SK-N-MC (cell line): ENCODE results near the gene HYPK.
A peak's percentile ranks its signal among the peaks of the same experiment; 100 is the strongest.

Source experiments
- DNase-seq: peaks from one replicate; pipeline ENCODE4 v3.0.0-alpha.2; 2011; ENCODE audit warnings: low read depth, low spot score
- H3K27ac ChIP-seq: fragments of 200-600 bp; sonication (generic); 2 replicates; pipeline ENCODE4 v1.5.1; 2016; ENCODE audit warnings: mixed run types
- H3K36me3 ChIP-seq: fragments of 200-600 bp; sonication (generic); 2 replicates; pipeline ENCODE4 v1.6.1; 2017; ENCODE audit warnings: antibody characterized with exemption, low read length, mixed read lengths; ENCODE audit not compliant: insufficient read depth
- H3K4me3 ChIP-seq: fragments of 200-600 bp; sonication (generic); 2 replicates; pipeline ENCODE4 v1.5.1; 2016
- H3K9ac ChIP-seq: fragments of 200-600 bp; sonication (generic); 2 replicates; pipeline ENCODE4 v1.8.0; 2017; ENCODE audit warnings: mixed run types, mixed read lengths; ENCODE audit not compliant: insufficient read length
- H3K9me3 ChIP-seq: fragments of 200-600 bp; sonication (generic); 2 replicates; pipeline ENCODE4 v1.6.1; 2017; ENCODE audit warnings: low read depth, mild to moderate bottlenecking, antibody characterized with exemption, low read length, moderate library complexity, mixed read lengths
- EZH2 ChIP-seq: fragments of 200-600 bp; sonication (generic); IDR thresholded peaks from one replicate; pipeline ENCODE4 v1.6.1; 2017; ENCODE audit warnings: antibody characterized with exemption
- FOXP2 ChIP-seq: optimal IDR thresholded peaks from 2 replicates; pipeline ENCODE3; 2011; ENCODE audit warnings: mild to moderate bottlenecking, moderate library complexity; ENCODE audit not compliant: insufficient read depth; ENCODE audit errors: extremely low read length, control extremely low read depth
- POLR2AphosphoS5 ChIP-seq: IDR thresholded peaks from 2 replicates; pipeline ENCODE4 v1.6.1; 2012; ENCODE audit warnings: mild to moderate bottlenecking, low read depth, low read length, borderline replicate concordance

The HYPK gene

GRCh38 chr15:43775411-43775965, 24.9 kb upstream of the HYPK start:
- no peak for DNase-seq
- no peak overlapping the region for H3K9ac ChIP-seq
- H3K36me3 ChIP-seq, result peaks cover 31% of the 10 kb centered on the region
- no peak overlapping the region for H3K4me3 ChIP-seq
- no peak for TF ChIP-seq FOXP2
- TF ChIP-seq POLR2AphosphoS5, result no peak
- no peak for TF ChIP-seq EZH2
- H3K27ac ChIP-seq, result peak overlapping the region; percentile 77
- no peaks in the 10 kb centered on the region for H3K9me3 ChIP-seq

DNA sequence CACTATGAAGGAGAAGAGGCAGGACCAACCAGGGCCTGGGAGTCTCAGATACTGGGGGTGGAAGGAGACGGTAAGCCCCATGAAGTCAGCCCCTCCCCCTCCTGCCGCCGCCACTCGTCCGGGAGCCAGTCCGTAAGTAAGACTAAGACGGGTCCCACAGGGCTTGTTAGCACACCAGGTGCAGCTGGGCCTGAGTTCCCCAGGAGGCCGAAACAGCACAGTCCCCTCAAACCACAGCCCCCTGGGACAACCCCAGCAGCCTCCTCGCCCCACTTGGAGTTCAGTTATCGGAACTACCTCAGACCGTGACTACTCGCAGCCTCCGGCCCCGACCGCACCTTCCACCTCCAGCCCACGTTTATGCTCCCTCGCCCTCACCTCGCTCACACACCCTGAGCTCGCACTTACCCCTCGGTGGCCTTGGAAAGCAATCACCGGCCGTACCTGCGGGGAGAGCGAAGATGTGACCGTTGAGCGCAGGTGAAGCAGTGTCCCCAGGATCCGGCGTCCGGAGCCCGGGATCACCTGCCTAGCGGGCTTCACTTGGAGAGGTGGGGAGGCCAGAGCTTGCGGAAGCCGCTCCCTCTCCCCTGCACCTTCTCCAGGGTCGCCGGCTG, 24.2 kb upstream of the HYPK start:
- DNase-seq, result no peak
- Histone ChIP-seq H3K9me3 (no peaks in the 10 kb centered on the region), H3K27ac (no peak overlapping the region), H3K36me3 (peaks cover 24% of the 10 kb centered on the region), H3K9ac (no peak overlapping the region), H3K4me3 (peak overlapping the region; percentile 82)
- TF ChIP-seq FOXP2, result no peak
- no peak for TF ChIP-seq EZH2
- TF ChIP-seq POLR2AphosphoS5, result no peak

GRCh38 chr15:43776718-43777266, 23.6 kb upstream of the HYPK start, which contains the start of gene ELL3:
TSS of gene ELL3 (minus strand) at chr15:43776966. CDS start at chr15:43776901, 65 bp downstream.
- Histone ChIP-seq H3K9ac (peak within 1 kb of the TSS; percentile 82), H3K9me3 (no peaks in the 10 kb centered on the region), H3K27ac (peak within 1 kb of the TSS; percentile 76; the same call in 1 of the 2 replicates), H3K36me3 (peaks cover 18% of the 10 kb centered on the region), H3K4me3 (peak within 1 kb of the TSS; percentile 82)
- DNase-seq, result no peak
- TF ChIP-seq FOXP2 (no peak), POLR2AphosphoS5 (peak; percentile 79)

DNA sequence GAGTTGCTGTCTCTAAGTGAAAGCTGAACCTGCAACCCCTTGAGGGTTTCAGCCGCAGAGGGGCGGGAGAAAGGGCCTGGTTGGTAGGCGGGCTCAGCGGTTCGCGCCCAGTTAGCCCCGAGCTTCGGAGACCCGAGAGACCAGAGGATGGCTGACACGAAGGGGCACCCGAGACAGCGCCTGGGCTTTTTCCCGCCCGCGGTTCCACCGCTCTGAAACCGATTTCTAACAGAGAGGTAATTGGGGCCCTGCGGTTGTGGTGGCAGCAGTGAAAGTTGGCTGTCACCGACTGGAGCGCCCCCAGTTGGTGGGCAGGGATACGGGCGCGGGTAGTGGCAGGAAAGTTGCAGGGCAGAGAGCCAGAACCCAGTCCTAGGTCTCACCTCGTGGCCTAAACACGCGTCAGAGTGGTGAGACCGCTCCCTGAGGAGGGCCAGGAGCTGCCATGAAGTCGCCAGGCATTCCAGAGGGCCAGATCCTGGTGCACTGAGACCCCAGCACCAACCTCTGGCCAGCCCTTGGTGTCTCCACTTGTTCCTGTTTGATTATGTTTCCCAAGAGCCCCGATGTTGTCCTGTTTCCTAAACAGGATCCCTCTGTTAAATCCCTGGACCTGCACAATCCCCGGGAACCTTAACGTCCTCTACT, 23.0 kb upstream of the HYPK start:
- Histone ChIP-seq H3K36me3 (peaks cover 12% of the 10 kb centered on the region), H3K9me3 (no peaks in the 10 kb centered on the region), H3K4me3 (peak overlapping the region; percentile 82), H3K27ac (peak overlapping the region; percentile 76; the same call in 1 of the 2 replicates), H3K9ac (peak overlapping the region; percentile 82)
- TF ChIP-seq POLR2AphosphoS5, result peak; percentile 4
- no peak for TF ChIP-seq EZH2
- no peak for TF ChIP-seq FOXP2
- no peak for DNase-seq

- H3K27ac ChIP-seq, result no peak overlapping the region
- DNase-seq, result no peak
- H3K4me3 ChIP-seq, result no peak overlapping the region
- H3K36me3 ChIP-seq, result peaks cover 1% of the 10 kb centered on the region; the same call in 1 of the 2 replicates
- no peak overlapping the region for H3K9ac ChIP-seq
- H3K9me3 ChIP-seq, result no peaks in the 10 kb centered on the region
- TF ChIP-seq EZH2 (no peak), POLR2AphosphoS5 (no peak), FOXP2 (no peak)
Measured at GRCh38 chr15:43779016-43779415, 21.4 kb upstream of the HYPK start.

DNA sequence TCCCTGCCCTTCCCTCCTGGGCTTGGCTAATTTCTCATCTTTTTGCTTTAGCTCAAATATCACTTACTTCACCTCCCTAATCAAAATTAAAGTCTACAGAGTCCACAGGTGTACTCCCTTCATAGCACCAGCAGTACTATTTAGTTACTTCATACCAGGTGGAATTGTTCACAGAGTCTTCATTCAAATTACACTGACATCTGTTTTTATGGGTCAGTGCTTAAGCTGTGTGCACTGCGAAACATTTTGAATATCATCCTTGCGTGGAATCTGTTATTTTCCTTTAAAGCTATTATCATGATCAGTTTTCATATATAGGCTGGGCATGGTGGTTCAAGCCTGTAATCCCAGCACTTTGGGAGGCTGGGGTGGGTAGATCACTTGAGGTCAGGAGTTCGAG, 11.0 kb upstream of the HYPK start:
- Histone ChIP-seq H3K4me3 (no peak overlapping the region), H3K36me3 (peaks cover 14% of the 10 kb centered on the region), H3K9ac (no peak overlapping the region), H3K27ac (no peak overlapping the region), H3K9me3 (no peaks in the 10 kb centered on the region)
- no peak for DNase-seq
- TF ChIP-seq POLR2AphosphoS5, result no peak
- no peak for TF ChIP-seq FOXP2
- no peak for TF ChIP-seq EZH2

DNA sequence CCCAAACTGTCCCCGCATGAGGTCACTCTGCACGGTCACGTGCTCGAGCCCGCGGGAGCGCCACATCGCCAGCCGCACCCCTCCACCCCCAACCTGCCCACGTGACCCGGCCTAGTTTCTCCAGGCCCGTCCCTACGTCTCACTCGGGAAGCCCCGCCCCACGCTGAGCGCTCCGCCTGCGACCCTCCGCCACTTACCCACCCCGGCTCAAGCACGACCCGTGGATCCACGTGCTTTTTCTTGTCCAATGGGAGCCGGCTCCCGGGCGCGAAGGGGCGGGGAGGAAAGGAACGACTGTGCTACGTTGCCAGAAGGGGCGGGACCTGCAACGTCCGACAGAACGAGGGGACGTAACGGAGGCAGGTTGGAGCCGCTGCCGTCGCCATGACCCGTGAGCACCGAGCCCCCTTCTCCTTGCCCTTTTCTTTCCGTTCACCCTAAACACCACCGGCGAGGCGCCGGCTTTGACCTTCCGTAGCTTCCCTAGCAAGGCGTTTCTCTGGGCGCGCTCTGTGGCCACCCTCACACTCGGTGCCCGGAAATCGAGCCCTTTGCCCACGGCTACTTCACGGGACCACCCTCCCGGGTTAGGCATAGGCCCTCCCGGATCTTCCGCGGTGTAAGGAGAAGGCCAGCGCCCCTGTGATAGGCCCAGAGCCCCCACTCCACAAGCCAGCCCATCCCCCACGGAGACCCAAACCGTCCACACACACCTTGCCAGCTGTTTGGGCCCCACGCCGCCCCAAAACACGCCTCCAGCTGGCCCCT, 8.2 kb upstream of the HYPK start, which contains the start of gene SERF2:
Gene SERF2, plus strand, starts transcription at position 328 of the 768 bp plus-strand sequence. Its CDS starts 57 bp downstream, at position 385.
- peak; percentile 93 for TF ChIP-seq POLR2AphosphoS5
- no peak for TF ChIP-seq FOXP2
- peak within 1 kb of the TSS; percentile 94 for H3K27ac ChIP-seq
- peaks cover 41% of the 10 kb centered on the region for H3K36me3 ChIP-seq
- H3K4me3 ChIP-seq, result peak within 1 kb of the TSS; percentile 93
- DNase-seq, result peak; percentile 76
- H3K9ac ChIP-seq, result peak within 1 kb of the TSS; percentile 99
- H3K9me3 ChIP-seq, result no peaks in the 10 kb centered on the region

- no peak for TF ChIP-seq POLR2AphosphoS5
- TF ChIP-seq EZH2, result no peak
- TF ChIP-seq FOXP2, result no peak
- no peak for DNase-seq
- H3K27ac ChIP-seq, result peak overlapping the region; percentile 94
Measured at GRCh38 chr15:43792761-43793476, 7.5 kb upstream of the HYPK start.

More at GRCh38 chr15:43792761-43793476, 7.5 kb upstream of the HYPK start:
- H3K36me3 ChIP-seq, result peaks cover 45% of the 10 kb centered on the region
- peak overlapping the region; percentile 99 for H3K9ac ChIP-seq
- H3K4me3 ChIP-seq, result peak overlapping the region; percentile 93
- no peaks in the 10 kb centered on the region for H3K9me3 ChIP-seq
